Measurements from ENCODE around the gene YPEL2.

Gene YPEL2

DNA sequence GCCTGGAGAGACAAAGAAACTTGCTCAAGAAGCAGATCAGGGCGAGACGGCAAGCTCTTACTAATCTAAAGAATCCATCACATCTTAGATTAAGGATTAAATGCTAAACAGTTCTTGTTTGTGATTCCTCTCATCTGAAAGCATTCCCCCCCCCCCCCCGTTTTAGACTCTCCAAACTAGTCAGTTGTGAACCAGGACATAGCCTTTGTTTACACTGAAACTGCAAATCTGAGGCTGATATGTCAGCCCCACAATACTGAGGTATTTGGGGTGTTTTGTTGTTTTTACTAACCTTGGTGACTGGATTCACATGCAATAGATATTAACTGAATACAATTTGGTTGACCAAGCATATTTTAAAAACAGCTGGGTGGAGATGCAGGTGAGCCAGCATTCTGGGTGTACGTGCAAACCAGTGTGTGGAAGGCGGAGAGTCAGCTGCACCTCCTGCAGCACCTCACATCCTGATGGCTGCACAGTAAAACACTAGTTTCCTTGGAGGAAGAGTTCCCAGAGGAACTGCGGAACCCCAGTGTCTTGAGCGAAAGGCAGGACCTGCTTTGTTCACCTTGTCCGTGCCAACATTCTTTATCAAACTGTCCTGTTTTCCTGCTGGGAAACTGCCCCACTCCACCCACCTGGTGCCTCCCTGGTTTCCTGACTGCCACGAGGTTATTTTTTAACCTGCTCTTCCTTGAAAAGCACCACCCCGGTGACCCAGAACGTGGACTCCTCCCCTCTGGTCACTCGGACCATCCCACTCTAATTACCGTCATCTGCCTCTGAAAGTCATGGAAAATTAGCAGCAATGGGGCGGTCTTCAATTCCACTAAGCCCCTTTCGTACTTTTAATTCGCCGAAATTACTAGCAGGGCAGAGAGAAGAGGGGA lies 1.2 kb upstream of the YPEL2 start:
- peak; percentile 78 to 85 for DNase-seq
- Histone ChIP-seq H2BK120ac (ENCODE audit: insufficient read depth, low read length, poor library complexity) (no peak overlapping the region), H3K9ac (ENCODE audit: low read length) (no peak overlapping the region), H3K18ac (ENCODE audit: low read length) (peak overlapping the region; percentile 47), H3K27ac (ENCODE audit: low read depth, low read length) (peak overlapping the region; percentile 61), H3K14ac (ENCODE audit: low read length) (no peak overlapping the region), H3K79me1 (ENCODE audit: low read length) (peaks cover 18% of the 10 kb centered on the region), H2BK12ac (ENCODE audit: low read length) (peak overlapping the region; percentile 67), H3K9me3 (ENCODE audit: insufficient read depth, low read depth, low read length) (no peaks in the 10 kb centered on the region), H3K4me3 (ENCODE audit: low read depth, low read length) (no peak overlapping the region), H3K4me1 (ENCODE audit: control insufficient read depth in 1 of 2, insufficient read depth in 2 of 2, low read length in 2 of 2) (peaks cover 11 to 26% of the 10 kb centered on the region in 2 experiments), H3K27me3 (ENCODE audit: insufficient read depth, low read length) (no peaks in the 10 kb centered on the region), H3K23ac (ENCODE audit: low read length) (no peak overlapping the region), H2BK5ac (ENCODE audit: low read depth, low read length, poor library complexity) (peak overlapping the region; percentile 42), H3K4ac (ENCODE audit: low read depth, low read length) (peak overlapping the region; percentile 9), H3K36me3 (ENCODE audit: control insufficient read depth in 1 of 2, insufficient read depth in 2 of 2, low read length in 2 of 2) (peaks cover 0 to 2% of the 10 kb centered on the region in 2 experiments), H4K91ac (ENCODE audit: low read depth, low read length) (peak overlapping the region; percentile 15), H2AFZ (ENCODE audit: insufficient read depth, low read length, poor library complexity) (peak overlapping the region; percentile 61), H4K12ac (ENCODE audit: low read depth, low read length) (no peak overlapping the region), H2AK5ac (ENCODE audit: low read length) (no peak overlapping the region), H3K4me2 (ENCODE audit: low read length) (peak overlapping the region; percentile 45), H4K8ac (ENCODE audit: low read depth, low read length) (peak overlapping the region; percentile 36), H3K79me2 (ENCODE audit: control insufficient read depth, insufficient read depth, low read length, poor library complexity) (peaks cover 22% of the 10 kb centered on the region)
- no CpG with 5 or more reads among the region's 17 CpGs for WGBS (ENCODE audit: extremely low coverage, insufficient coverage, insufficient read length)

DNA sequence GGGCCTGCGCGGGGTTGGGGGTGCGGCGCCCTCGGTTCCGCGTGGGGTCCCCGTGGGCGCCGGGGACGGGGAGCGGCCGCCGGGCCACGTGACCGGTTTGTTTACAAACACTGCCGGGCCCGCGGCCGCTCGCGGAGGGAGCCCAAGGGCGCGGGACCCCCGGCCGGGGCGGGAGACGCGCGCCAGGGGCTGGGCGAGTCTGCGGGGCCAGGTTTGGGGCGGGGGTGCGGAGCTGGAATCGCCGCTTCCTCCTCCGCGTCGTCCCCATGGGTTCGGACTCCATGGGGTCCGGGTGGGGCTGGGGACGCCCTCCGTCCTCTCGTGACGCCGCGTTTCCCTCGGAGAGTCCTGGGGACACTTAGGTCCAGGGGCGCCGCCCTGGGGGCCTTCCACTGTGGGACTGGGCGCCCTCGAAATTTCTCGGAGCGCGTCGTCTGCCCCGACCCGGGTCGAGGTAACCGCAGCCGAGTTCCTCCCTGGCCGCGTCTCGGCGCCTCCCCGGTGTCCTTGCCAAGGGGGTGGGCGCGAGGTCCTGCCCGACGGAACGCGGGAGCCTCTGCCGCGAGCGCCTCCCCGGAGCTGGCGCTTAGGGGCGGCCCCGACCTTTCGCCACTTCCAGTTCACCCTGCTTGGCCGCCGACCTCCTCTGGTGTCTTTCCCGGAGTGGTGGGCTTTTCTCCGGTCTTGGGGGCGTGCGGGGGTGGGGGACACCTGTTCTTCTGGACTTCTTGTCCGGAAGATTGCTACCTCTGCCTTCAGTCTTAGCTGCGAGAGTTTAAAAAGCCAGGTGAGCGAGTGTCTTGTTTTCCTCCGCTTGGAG lies 684 bp downstream of the YPEL2 start:
- Histone ChIP-seq H4K91ac (ENCODE audit: low read depth, low read length) (peak overlapping the region; percentile 23), H3K23ac (ENCODE audit: low read length) (no peak overlapping the region), H4K12ac (ENCODE audit: low read depth, low read length) (no peak overlapping the region), H3K27me3 (ENCODE audit: insufficient read depth, low read length) (no peaks in the 10 kb centered on the region), H3K4ac (ENCODE audit: low read depth, low read length) (peak overlapping the region; percentile 61), H3K79me2 (ENCODE audit: control insufficient read depth, insufficient read depth, low read length, poor library complexity) (peaks cover 22% of the 10 kb centered on the region), H3K14ac (ENCODE audit: low read length) (peak overlapping the region; percentile 41), H3K4me3 (ENCODE audit: low read depth, low read length) (peak overlapping the region; percentile 93), H2AK5ac (ENCODE audit: low read length) (no peak overlapping the region), H3K79me1 (ENCODE audit: low read length) (peaks cover 18% of the 10 kb centered on the region), H2AFZ (ENCODE audit: insufficient read depth, low read length, poor library complexity) (peak overlapping the region; percentile 26), H3K36me3 (ENCODE audit: control insufficient read depth in 1 of 2, insufficient read depth in 2 of 2, low read length in 2 of 2) (peaks cover 0 to 2% of the 10 kb centered on the region in 2 experiments), H3K9ac (ENCODE audit: low read length) (peak overlapping the region; percentile 83), H3K4me1 (ENCODE audit: control insufficient read depth in 1 of 2, insufficient read depth in 2 of 2, low read length in 2 of 2) (peaks cover 11 to 27% of the 10 kb centered on the region in 2 experiments), H3K27ac (ENCODE audit: low read depth, low read length) (peak overlapping the region; percentile 59), H3K18ac (ENCODE audit: low read length) (peak overlapping the region; percentile 40), H2BK120ac (ENCODE audit: insufficient read depth, low read length, poor library complexity) (peak overlapping the region; percentile 4), H2BK5ac (ENCODE audit: low read depth, low read length, poor library complexity) (peak overlapping the region; percentile 24), H3K9me3 (ENCODE audit: insufficient read depth, low read depth, low read length) (no peaks in the 10 kb centered on the region), H2BK12ac (ENCODE audit: low read length) (peak overlapping the region; percentile 19), H4K8ac (ENCODE audit: low read depth, low read length) (peak overlapping the region; percentile 5), H3K4me2 (ENCODE audit: low read length) (peak overlapping the region; percentile 81)
- peak in 1 of 2 donors; percentile 46 for DNase-seq
- no CpG with 5 or more reads among the region's 90 CpGs for WGBS (ENCODE audit: extremely low coverage, insufficient coverage, insufficient read length)

DNA sequence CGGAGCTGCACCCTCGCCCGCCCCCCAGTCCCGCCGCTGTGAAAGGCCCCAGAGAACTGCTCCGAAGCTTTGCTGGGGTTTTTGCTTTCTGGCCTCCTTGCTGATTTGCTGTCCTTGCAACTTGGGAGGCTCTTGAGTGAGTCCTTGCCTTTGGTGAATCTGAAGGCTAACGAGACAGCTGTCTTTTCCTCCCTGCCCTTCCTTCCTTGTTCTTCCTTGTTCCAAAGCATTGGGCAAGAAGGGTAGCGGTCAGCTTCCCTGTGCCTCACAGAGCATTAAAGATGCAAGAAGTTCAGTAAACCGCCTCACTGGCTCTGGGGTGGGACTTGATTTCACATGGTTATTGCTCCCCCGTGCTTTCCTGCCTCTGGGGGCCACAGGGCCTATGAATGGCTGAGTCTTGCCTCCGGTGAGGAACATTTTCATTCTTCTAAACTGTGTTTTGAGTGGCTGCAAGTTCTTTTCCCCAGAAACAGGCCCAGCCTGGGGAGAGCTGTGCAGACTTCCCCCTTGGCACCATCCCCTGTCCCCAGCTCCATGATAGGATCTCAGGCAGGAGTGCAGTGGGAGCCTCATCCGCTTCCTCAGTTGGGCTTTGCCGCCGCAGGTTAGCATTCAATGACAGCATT lies 1.4 kb downstream of the YPEL2 start:
- H3K4me3 ChIP-seq (ENCODE audit: low read depth, low read length): peak overlapping the region; percentile 93
- no peak overlapping the region for H2AFZ ChIP-seq (ENCODE audit: insufficient read depth, low read length, poor library complexity)
- H3K4me1 ChIP-seq (ENCODE audit: control insufficient read depth in 1 of 2, insufficient read depth in 2 of 2, low read length in 2 of 2): peaks cover 12 to 26% of the 10 kb centered on the region in 2 experiments
- H4K8ac ChIP-seq (ENCODE audit: low read depth, low read length): no peak overlapping the region
- no peaks in the 10 kb centered on the region for H3K27me3 ChIP-seq (ENCODE audit: insufficient read depth, low read length)
- H2BK5ac ChIP-seq (ENCODE audit: low read depth, low read length, poor library complexity): peak overlapping the region; percentile 43
- H3K27ac ChIP-seq (ENCODE audit: low read depth, low read length): no peak overlapping the region
- H3K9me3 ChIP-seq (ENCODE audit: insufficient read depth, low read depth, low read length): no peaks in the 10 kb centered on the region
- peak overlapping the region; percentile 61 for H3K4ac ChIP-seq (ENCODE audit: low read depth, low read length)
- H3K14ac ChIP-seq (ENCODE audit: low read length): peak overlapping the region; percentile 41
- no peak overlapping the region for H2AK5ac ChIP-seq (ENCODE audit: low read length)
- peaks cover 22% of the 10 kb centered on the region for H3K79me2 ChIP-seq (ENCODE audit: control insufficient read depth, insufficient read depth, low read length, poor library complexity)
- H2BK120ac ChIP-seq (ENCODE audit: insufficient read depth, low read length, poor library complexity): no peak overlapping the region
- H4K12ac ChIP-seq (ENCODE audit: low read depth, low read length): no peak overlapping the region
- H3K23ac ChIP-seq (ENCODE audit: low read length): no peak overlapping the region
- peaks cover 18% of the 10 kb centered on the region for H3K79me1 ChIP-seq (ENCODE audit: low read length)
- no CpG with 5 or more reads among the region's 14 CpGs for WGBS (ENCODE audit: extremely low coverage, insufficient coverage, insufficient read length)
- peak overlapping the region; percentile 23 for H4K91ac ChIP-seq (ENCODE audit: low read depth, low read length)
- peak overlapping the region; percentile 2 for H2BK12ac ChIP-seq (ENCODE audit: low read length)
- peak overlapping the region; percentile 40 for H3K18ac ChIP-seq (ENCODE audit: low read length)
- H3K36me3 ChIP-seq (ENCODE audit: control insufficient read depth in 1 of 2, insufficient read depth in 2 of 2, low read length in 2 of 2): peaks cover 0 to 2% of the 10 kb centered on the region in 2 experiments
- peak in 1 of 2 donors; percentile 54 for DNase-seq
- peak overlapping the region; percentile 57 for H3K9ac ChIP-seq (ENCODE audit: low read length)
- peak overlapping the region; percentile 81 for H3K4me2 ChIP-seq (ENCODE audit: low read length)

DNA sequence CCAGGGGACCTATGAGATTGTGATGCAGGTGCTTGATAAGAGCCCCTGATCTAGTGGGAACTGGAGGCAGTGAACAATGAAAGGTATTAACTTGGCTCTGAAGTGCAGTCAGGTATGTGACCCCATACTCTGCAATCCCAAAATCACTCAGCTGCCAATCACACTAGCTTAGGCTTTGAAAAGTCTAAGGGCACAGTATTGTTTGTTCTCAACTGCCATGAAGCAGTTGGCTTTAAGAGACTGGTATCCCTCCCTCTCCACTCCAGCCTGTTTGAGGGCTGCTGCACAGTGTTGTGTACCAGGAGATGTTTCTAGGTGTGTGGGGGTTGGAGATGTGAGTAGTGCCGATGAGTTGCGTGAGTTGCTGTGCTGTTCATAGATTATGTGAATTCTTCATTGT lies 2.4 kb downstream of the YPEL2 start:
- Histone ChIP-seq H3K9me3 (ENCODE audit: insufficient read depth, low read depth, low read length) (no peaks in the 10 kb centered on the region), H3K4me1 (ENCODE audit: control insufficient read depth in 1 of 2, insufficient read depth in 2 of 2, low read length in 2 of 2) (peaks cover 16 to 29% of the 10 kb centered on the region in 2 experiments), H2BK120ac (ENCODE audit: insufficient read depth, low read length, poor library complexity) (no peak overlapping the region), H3K18ac (ENCODE audit: low read length) (no peak overlapping the region), H3K27ac (ENCODE audit: low read depth, low read length) (peak overlapping the region; percentile 4), H3K4me3 (ENCODE audit: low read depth, low read length) (no peak overlapping the region), H2BK12ac (ENCODE audit: low read length) (no peak overlapping the region), H4K8ac (ENCODE audit: low read depth, low read length) (no peak overlapping the region), H3K79me1 (ENCODE audit: low read length) (peaks cover 18% of the 10 kb centered on the region), H3K9ac (ENCODE audit: low read length) (no peak overlapping the region), H2AK5ac (ENCODE audit: low read length) (no peak overlapping the region), H4K91ac (ENCODE audit: low read depth, low read length) (no peak overlapping the region), H3K23ac (ENCODE audit: low read length) (no peak overlapping the region), H3K4me2 (ENCODE audit: low read length) (peak overlapping the region; percentile 81), H2BK5ac (ENCODE audit: low read depth, low read length, poor library complexity) (no peak overlapping the region), H3K14ac (ENCODE audit: low read length) (no peak overlapping the region), H3K79me2 (ENCODE audit: control insufficient read depth, insufficient read depth, low read length, poor library complexity) (peaks cover 25% of the 10 kb centered on the region), H4K12ac (ENCODE audit: low read depth, low read length) (no peak overlapping the region), H2AFZ (ENCODE audit: insufficient read depth, low read length, poor library complexity) (no peak overlapping the region), H3K27me3 (ENCODE audit: insufficient read depth, low read length) (no peaks in the 10 kb centered on the region), H3K4ac (ENCODE audit: low read depth, low read length) (peak overlapping the region; percentile 80), H3K36me3 (ENCODE audit: control insufficient read depth in 1 of 2, insufficient read depth in 2 of 2, low read length in 2 of 2) (peaks cover 0 to 2% of the 10 kb centered on the region in 2 experiments)
- no CpG with 5 or more reads among the region's 2 CpGs for whole genome bisulfite sequencing (ENCODE audit: extremely low coverage, insufficient coverage, insufficient read length)
- DNase-seq: no peak
